Stimulated activated CD4-positive, alpha-beta T cell treated with anti-CD3 and anti-CD28 coated beads, TNF-alpha, amount 100 ng/mL, for 4 hours (primary cell): Measurements from ENCODE around the gene ATP11A.
"Not testable (repeated sequence)": the region's sequence is repeated elsewhere in the genome, so short reads cannot be mapped to it uniquely, and the experiment has no call there.

Experiments used
- DNase-seq, 3 experiments: peaks; one replicate each; pipeline ENCODE4 v3.0.0-alpha.2; 2020; ENCODE audit warnings: low read depth in 3 of 3

ATP11A gene

DNA sequence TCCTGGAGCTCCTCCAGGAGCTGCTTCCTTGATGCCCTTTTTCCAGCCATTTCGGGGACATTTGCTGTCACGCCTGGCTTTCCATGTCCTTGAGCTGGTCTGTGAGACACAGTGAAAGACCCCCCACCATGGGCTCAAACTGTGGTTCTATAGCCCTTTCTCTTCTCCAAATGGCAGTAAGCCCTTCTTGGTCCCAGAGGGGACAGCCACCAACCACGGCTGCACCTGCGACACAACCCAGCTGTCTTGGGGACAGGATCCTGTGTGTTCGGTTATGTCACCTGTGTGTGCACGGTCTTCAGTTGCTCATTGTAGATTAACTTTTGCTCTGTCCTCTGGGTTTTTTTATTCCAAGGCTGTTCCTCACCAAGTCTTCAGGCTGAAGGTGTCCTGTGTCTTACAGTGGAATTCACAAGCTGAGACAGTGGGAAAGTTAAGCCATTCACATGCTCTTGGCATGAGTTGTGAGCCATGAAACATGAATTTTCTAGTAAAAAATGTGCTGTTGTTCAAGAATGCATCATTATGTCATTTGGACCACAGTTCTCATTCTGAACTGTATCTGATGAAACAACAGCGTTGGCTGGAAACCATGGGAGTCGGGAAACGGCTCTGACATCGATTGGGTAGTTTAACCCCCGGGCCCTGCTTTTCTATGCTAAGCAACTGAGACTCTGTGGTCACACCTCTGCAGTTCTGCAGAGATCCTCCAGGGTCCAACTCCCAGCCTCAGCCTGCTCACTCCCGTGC lies 149.7 kb downstream of the ATP11A start:
- no peak for DNase-seq

DNA sequence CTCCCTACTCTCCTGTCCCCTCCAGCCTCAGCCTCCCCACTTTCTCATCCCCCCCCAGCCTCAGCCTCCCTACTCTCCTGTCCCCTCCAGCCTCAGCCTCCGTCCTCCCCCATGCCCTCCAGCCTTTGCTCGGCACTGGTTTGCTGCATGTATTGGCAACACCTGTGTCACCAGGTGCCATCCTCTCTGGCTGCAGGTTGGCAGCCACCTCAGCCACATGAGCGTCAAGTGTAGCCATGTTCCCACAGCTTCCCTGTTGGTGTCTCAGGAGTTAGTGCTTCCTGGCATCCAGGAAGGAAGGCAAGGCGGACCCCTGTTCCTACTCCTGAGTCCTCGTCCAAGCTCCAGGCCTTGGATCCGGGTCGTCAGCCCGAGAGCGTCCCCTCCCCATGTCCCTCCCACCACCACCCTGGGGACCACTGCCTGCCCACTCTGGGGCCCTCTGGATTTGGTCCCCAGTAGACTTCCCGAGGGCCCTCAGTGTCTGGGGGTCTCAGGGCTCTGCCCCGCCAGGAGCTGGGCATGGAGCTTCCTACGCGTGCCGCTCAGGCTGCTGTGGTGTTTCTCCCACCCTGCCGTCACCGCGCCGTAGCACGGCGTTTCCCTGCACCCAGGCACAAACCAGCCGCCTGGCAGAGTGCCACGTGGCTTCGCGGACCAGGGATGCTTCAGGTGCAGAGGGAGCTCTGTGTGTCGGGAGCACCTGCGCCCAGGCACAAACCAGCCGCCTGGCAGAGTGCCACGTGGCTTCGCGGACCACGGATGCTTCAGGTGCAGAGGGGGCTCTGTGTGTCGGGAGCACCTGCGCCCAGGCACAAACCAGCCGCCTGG lies 150.8 kb downstream of the ATP11A start:
- DNase-seq, result no peak

DNA sequence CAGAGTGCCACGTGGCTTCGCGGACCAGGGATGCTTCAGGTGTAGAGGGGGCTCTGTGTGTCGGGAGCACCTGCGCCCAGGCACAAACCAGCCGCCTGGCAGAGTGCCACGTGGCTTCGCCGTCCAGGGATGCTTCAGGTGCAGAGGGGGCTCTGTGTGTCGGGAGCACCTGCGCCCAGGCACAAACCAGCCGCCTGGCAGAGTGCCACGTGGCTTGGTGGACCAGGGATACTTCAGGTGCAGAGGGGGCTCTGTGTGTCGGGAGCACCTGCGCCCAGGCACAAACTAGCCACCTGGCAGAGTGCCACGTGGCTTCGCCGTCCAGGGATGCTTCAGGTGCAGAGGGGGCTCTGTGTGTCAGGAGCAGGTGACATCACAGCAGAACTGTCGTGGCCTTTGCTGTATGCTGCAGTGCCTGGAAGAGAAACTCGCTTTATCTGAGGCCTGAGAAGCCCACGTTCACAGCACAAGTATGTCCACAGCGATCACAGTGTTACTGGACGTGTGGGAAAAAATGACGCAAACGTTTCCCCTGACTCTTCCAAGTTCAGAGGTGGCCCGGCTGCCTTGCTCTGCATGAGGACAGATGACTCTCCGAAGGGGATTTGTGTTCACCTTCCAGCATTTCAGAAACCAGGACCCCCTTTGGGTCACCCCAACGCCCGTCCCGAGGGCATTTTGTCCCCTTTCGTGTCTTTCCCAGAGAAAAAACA lies 151.6 kb downstream of the ATP11A start:
- not testable (repeated sequence) for DNase-seq

DNA sequence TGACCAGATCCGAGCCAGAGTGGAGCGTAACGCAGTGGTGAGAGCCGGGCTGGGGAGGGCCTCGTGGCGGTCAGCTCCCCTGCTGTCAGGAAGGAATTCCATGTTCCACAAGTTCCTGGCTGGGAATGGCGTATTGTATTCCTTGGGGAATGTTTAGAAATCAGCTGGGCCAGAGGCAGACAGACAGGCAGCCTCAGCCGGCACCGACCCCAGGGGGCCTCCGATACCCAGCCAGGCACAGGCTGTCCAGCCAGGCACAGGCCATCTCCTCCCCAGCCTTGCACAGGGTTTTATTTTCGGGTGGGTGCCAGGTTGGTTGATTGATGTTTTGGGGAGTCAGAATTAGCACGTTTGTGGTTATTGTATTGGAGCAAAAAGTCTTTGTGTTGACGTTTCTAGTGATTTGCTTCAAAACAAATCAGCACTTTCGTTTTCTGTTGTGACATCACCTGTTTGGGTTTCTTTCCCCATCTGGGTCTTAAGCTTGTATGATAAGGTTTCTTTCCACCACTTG lies 152.6 kb downstream of the ATP11A start:
- DNase-seq, result no peak

DNA sequence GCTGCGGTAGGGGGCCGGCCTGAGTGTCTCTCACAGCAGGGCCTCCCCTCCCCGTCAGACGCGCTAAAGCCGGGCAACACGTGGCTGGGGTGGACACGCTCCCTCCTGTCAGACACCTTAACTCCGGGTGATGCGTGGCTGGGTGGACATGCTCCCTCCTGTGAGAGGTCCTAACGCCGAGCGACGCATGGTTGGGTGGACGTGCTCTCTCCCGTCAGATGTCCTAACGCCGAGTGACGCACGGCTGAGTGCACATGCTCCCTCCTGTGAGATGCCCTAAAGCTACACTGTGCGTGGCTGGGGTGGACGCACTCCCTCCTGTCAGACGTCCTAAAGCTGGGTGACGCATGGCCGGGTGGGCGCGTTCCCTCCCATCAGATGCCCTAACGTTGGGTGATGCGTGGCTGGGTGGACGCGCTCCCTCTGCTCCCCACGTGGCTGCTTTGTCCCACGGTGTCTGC lies 153.1 kb downstream of the ATP11A start:
- no peak for DNase-seq

DNA sequence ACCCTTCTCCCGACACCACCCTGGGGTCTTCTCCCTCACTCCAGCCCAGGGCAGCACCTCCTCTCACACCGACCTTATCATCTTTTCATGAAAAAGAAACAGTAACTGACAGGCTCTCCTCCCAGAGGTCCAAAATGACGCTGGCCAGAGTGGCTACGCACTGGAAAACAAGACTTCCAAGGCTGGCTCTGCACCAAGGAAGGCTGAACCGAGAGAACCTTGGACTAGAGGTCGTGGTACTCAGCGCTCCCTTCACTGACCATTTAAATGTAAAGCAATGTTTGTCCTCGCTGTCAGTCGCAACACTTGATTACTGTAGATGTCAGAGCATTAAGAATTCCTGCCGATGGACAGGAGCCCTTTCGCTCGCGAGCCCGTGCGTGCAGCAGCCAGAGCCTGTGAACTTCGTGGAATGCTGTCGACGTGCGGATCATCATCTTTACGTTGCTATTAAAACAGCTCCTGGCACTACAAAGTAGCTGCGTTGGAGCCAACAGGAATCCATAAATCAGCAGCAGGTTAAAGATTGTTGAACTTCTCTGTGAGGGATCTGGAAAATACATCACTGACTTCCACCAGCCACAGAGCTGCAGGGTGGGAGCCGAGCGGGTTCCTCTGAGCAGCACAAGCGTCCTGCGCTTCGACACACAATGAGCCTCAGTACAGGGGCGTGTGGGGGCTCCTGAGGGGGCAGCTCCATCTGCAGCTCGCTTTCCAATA lies 153.7 kb downstream of the ATP11A start:
- DNase-seq, result no peak

DNA sequence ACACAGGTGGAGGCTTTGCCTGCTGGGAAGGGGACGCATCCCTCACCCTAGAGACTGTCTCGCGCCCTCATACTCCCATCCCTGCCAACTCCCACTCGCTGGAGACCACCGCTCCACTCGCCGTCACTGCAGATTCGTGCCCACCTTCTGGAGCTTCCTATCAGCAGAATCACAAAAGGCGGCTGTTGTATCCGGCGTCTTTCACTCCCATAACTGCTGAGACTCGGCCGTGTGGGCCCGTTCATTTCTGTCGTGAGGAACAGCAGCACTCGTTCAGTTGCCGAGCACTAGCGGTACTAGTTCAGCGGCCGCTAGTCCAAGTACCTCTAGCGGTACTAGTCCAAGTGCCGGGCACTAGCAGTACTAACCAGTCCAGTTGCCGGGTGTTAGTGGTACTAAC lies 154.6 kb downstream of the ATP11A start:
- no peak for DNase-seq

DNA sequence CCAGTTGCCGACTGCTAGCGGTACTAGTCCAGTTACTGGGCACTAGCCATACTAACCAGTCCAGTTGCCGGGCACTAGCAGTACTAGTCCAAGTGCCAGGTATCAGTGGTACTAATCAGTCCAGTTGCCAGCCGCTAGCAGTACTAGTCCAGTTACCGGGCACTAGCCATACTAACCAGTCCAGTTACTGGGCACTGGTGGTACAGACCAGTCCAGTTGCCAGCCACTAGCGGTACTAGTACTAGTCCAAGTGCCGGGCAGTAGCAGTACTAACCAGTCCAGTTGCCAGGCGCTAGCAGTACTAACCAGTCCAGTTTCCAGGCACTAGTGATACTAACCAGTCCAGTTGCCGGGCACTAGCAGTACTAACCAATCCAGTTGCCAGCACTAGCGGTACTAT lies 155.0 kb downstream of the ATP11A start:
- no peak for DNase-seq

DNA sequence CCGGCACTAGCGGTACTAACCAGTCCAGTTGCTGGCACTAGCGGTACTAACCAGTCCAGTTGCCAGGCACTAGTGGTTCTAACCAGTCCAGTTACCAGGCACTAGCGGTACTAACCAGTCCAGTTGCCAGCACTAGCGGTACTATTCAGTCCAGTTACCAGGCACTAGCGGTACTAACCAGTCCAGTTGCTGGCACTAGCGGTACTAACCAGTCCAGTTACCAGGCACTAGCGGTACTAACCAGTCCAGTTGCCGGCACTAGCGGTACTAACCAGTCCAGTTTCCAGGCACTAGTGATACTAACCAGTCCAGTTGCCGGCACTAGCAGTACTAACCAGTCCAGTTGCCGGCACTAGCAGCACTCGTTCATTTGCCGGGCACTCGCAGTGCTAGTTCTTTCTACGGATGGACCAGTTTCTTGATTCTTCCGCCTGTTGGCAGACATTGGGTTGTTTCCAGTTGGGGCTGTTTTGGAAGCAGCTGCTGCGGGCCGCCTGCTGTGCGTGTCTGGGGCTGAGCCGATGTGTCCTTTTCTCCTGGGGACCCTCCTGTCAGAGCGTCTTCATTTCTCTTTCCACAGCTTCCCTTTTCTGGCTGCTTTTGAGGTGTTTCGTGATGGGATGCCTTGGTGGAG lies 155.8 kb downstream of the ATP11A start:
- no peak for DNase-seq

DNA sequence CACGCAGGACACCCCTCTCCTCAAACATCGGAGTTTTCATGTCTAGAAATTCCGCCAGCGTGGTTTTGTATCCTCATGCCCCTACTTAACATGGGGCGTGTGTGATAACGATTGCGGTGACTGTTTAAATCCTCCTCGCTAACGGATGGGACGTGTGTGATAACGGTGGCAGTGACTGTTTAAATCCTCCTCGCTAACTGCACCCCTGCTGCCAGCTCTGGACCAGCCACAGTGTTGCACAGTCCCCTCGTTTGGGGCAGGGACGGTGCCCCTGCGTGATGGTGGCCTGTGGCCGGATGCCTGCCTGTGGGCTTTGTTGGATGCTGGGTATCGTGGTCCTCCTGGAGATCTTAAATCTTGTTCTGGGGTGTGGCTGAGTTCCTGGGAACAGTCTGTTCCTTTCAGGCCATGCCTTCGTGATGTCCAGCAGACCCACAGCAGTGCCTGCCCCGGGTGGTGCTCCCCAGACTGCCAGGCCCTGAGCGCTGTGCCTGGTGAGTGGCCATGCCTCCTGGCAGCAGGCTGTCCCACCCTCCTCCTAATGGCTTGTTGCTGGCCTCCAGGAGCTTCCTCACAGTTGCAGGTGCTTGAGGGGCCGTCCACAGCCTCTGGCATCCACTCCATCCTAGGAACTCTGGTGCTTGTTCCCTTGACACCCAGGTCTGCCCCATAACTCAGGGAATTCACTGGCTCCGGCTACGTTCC lies 156.7 kb downstream of the ATP11A start:
- DNase-seq, result no peak

DNA sequence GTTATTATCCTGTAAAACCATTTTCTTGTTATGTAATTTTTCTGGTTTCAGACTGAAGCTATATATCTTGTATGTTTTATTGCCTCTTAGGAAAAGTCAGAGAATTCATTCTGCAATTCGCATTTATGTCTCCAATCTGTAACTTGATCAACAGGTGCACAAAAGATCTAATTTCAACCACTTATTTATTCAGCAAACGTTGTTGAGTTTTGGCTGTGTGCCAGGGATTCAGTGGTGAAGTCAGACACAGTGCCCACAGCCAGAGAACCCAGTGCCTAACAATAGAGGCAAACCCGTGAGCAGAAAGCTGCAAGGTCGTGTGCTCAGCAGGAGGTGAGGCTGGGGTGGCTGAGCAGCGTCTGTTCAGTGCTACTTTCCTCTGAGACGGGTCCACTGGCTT lies 159.7 kb downstream of the ATP11A start:
- no peak for DNase-seq

DNA sequence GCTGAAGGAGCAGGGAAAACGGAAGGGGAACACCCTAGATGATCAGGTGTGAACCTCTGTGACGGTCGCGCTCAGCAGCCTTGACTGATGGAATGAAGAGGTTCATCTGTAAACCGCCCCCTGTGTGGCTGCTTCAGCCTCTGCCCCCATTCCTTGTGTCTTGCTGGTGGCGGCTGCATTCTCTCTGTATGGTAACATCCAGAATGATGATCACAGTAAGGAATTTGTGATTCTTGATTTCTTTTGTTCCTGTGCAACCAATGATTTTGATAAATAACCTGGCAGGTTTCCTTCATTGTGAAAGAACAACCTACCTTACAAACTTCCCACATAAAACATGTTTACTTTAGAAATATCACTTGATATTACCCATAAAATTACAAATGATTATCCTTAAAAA lies 160.4 kb downstream of the ATP11A start:
- no peak for DNase-seq

DNA sequence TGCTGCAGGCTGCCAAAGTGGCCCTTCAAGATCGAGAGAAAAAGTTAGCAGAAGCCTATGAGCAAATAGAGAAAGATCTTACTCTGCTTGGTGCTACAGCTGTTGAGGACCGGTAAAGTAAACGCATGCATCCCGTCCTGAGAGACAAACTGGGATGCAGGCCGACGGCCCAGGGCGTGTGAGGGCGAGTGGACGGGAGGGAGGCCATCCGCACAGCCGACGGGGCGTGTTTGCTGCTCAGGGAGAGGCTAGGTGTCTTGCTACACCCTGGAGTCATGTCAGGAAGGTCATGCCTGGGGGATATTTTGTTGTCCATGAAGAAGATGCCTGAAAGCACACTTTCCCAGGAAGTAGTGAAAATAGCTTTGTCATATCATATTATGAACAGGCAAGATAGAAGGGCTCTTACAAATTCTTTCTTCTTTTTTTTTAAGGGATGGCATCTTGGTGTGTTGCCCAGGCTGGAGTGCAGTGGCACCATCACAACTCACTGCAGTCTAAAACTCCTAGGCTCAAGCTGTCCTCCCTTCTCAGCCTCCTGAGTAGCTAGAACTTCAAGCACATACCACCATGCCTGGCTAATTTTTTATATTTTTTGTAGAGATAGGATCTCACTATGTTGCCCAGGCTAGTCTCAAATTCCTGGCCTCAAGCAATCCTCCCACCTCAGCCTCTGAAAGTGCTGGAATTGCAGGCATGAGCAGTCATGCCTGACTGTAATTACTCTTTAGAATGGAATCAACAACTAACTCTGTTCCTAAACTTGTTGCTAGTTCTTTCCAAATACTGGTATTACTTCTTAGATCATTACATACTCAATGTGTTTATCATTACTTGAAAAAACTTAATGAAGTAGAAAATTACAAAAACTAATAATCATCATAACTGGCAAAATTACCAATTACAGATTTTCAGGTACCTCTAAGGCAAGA lies 161.5 kb downstream of the ATP11A start:
- no peak for DNase-seq

DNA sequence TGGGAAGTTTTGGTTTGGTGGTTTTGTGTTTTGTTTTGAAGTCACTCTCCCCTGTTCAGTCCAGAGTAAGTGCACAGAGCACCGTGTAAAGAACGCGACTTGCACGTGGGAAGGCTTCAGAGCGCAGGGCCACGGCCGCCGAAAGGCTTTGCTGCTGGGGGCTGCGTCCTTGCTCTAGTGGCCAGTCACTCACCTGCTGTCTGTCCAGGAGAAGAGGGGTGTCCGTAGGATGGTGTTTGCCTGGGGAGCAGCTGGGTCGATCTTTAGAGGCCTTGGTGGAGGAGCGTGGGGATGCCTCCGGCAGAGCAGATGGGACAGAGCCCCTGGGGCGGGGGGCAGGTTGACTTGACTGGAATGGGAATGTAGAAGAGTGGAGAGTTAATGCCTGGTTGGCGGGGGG lies 162.6 kb downstream of the ATP11A start:
- DNase-seq, result no peak

DNA sequence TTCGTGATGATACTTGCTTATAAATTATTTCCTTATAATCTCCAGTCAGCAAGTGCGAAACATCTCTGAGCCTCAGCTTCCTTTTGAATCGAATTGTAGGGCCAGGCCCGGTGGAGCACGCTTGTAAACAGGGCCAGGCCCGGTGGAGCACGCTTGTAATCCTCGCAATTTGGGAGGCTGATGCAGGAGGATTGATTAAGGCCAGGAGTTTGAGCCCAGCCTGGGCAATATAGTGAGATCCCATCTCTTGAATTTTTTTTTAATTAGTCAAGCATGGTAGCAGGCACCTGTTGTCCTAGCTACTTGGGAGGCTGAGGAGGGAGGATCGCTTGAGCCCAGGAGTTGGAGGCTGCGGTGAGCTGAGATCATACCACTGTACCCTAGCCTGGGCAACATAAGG lies 163.0 kb downstream of the ATP11A start:
- DNase-seq, result no peak

DNA sequence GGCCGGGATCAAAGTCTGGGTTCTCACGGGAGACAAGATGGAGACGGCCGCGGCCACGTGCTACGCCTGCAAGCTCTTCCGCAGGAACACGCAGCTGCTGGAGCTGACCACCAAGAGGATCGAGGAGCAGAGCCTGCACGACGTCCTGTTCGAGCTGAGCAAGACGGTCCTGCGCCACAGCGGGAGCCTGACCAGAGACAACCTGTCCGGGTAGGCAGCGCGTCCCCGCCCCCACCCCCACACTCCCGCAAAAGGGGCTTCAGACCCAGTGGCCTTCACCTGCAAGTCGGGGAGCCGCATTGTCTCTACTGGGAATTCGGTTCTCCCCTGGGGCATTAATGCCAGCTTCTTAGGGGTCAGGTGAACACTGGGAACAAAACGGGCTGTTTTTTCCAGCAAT lies 164.5 kb downstream of the ATP11A start:
- no peak for DNase-seq

DNA sequence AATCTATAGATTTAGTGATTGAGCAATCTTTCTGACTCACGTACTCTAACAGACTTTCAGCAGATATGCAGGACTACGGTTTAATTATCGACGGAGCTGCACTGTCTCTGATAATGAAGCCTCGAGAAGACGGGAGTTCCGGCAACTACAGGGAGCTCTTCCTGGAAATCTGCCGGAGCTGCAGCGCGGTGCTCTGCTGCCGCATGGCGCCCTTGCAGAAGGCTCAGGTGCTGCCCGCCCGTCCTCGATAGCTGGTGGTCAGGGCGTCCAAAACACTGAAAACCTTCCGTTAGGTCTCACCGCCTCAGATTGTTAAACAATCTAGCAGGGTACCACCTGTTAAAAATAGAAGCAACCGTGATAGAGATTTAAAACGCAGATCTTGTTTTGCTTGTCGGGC lies 166.0 kb downstream of the ATP11A start:
- no peak for DNase-seq

DNA sequence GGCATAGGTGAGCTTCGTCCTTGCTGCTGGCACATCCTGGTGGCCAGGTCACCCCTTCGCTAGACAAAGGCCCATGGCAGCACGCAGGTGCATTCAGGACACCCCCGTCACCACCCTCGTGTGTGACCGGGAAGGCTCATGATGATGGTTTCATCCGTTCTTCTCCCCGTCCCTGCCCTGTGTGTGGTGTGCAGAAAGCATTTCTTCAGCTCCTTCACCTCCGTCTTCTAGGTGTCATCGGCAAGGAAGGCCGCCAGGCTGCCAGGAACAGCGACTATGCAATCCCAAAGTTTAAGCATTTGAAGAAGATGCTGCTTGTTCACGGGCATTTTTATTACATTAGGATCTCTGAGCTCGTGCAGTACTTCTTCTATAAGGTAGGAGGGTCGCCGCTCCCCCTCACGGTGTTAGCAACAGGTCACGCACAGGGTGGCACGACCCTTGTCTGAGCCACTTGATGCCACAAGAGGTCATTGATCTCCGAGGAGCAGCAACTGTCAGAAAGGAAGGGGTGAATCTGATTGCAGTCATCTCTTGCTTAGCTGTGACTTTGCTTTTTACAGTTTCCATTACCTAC lies 168.2 kb downstream of the ATP11A start:
- no peak for DNase-seq
